ENCODE measurements around the gene HK3.

GRCh38 chr5:176944268-176944667 is 45.1 kb upstream of the HK3 start:
- TF ChIP-seq, protein P1, sequence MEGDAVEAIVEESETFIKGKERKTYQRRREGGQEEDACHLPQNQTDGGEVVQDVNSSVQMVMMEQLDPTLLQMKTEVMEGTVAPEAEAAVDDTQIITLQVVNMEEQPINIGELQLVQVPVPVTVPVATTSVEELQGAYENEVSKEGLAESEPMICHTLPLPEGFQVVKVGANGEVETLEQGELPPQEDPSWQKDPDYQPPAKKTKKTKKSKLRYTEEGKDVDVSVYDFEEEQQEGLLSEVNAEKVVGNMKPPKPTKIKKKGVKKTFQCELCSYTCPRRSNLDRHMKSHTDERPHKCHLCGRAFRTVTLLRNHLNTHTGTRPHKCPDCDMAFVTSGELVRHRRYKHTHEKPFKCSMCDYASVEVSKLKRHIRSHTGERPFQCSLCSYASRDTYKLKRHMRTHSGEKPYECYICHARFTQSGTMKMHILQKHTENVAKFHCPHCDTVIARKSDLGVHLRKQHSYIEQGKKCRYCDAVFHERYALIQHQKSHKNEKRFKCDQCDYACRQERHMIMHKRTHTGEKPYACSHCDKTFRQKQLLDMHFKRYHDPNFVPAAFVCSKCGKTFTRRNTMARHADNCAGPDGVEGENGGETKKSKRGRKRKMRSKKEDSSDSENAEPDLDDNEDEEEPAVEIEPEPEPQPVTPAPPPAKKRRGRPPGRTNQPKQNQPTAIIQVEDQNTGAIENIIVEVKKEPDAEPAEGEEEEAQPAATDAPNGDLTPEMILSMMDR (conservative IDR thresholded peaks at IDR 0.05), result no peak
- no peak for TF ChIP-seq ZFX (IDR thresholded peaks at IDR 0.05)

All from C4-2B (cell line).